ENCODE measurements around the gene C9orf57.
"Not testable (repeated sequence)": the region's sequence is repeated elsewhere in the genome, so short reads cannot be mapped to it uniquely, and the experiment has no call there.

C9orf57 gene

DNA sequence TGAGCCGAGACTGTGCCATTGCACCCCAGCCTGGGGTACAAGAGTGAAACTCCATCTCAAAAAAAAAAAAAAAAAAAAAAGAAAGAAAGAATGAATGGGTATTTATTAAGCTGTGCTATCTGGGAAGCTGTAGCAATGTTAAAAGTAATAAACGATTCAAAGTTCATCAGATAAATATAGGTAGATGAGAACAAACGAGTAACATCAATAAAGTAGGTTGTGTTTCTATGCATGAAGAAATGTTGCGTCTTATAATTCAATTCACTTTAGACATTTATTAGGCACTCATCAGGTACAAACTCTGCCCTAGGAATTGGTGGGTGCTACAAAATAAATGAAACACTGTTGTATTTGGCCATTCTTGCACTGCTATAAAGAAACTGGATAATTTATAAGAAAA is 36.8 kb downstream of the C9orf57 start:
- no peak for DNase-seq (ENCODE audit: low spot score)

GRCh38 chr9:72022841-72023240 is 37.6 kb downstream of the C9orf57 start:
- peak; percentile 63 for DNase-seq (ENCODE audit: low spot score)

GRCh38 chr9:72013292-72013760 is 47.1 kb downstream of the C9orf57 start:
- DNase-seq (ENCODE audit: low spot score) = no peak

DNA sequence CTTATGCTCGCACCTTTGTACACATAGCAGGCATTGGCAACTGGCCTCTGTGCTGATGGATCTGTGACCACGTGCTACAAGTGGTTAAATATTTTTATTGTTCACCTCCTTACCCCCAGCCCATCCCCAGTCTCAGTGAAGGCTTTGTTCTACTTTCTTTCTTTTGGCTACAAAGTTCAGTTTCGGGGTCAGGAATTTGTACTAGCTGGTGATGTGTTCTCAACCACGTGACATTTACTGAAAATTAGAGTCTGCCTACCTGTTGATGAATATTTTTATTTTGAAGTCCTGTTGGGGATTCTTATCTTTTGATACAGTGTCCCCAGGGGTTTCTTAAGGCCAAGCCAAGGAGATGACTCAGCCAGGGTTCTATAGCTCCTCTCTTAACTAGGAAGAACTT is 47.8 kb downstream of the C9orf57 start:
- no peak for DNase-seq (ENCODE audit: low spot score)

DNA sequence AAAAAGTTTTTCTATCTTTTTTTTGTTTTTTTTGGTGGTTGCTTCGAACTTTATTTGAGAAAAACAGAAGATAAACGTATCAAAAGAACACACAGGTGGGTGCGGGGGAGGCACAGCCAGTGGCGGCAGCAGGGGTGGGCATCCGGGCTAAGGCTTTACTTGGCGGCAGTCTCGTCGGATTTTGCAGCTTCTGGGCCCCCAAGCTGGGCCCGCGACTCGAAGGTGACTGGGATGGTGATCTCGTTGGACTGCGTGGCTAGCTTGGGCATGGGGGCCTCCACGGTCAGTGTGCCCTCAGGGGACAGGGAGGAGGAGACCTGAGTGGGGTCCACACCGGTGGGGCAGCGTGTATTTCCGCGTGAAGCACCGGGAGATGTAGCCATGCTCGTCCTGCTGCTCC is 52.7 kb downstream of the C9orf57 start:
- DNase-seq (ENCODE audit: low spot score) = not testable (repeated sequence)

- DNase-seq (ENCODE audit: low spot score) = peak; percentile 29
Measured at GRCh38 chr9:72006501-72006900, 53.9 kb downstream of the C9orf57 start.

DNA sequence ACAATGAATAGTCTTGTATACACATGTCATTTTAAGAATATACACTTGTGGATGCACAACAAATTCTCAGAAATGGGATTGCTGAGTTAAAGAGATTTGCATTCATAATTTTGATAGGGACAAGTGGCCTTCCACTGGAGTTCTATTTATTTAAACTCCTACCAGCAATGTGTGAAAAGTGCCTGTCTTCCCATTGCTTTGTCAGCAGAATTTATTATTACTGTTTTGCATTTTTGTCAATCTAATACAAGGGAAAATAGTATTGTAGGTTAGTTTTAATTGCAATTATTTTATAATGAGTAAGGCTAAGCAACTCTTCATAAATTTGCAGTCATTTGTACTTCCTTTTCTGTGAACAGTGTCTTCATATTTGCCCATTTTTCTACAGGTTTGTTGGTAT is 55.0 kb downstream of the C9orf57 start:
- no peak for DNase-seq (ENCODE audit: low spot score)
